Fibroblast of skin of scalp (primary cell): Measurements from ENCODE around the gene MSN. TPM values are rescaled to one million over a fixed set of nuclear protein-coding genes. Genes with fewer than 3 reads are reported as not detected.
A peak's percentile ranks its signal among the peaks of the same experiment; 100 is the strongest.
"Not testable (repeated sequence)": the region's sequence is repeated elsewhere in the genome, so short reads cannot be mapped to it uniquely, and the experiment has no call there.

Source experiments
- DNase-seq: peaks from one replicate; pipeline ENCODE4 v3.0.0-alpha.2; 2013
- polyA plus RNA-seq, 2 experiments: library from polyadenylated mRNA; unstranded; fragments of 120-200 nt; gene quantifications; one replicate each; pipeline ENCODE4 v1.2.1, GENCODE V29; 2013; ENCODE audit not compliant: insufficient read length in 2 of 2

The MSN gene
- polyA plus RNA-seq (2013, experiment 1 of 2; ENCODE audit: insufficient read length), result 505 TPM
- 509 TPM for polyA plus RNA-seq (2013, experiment 2 of 2; ENCODE audit: insufficient read length)

DNA sequence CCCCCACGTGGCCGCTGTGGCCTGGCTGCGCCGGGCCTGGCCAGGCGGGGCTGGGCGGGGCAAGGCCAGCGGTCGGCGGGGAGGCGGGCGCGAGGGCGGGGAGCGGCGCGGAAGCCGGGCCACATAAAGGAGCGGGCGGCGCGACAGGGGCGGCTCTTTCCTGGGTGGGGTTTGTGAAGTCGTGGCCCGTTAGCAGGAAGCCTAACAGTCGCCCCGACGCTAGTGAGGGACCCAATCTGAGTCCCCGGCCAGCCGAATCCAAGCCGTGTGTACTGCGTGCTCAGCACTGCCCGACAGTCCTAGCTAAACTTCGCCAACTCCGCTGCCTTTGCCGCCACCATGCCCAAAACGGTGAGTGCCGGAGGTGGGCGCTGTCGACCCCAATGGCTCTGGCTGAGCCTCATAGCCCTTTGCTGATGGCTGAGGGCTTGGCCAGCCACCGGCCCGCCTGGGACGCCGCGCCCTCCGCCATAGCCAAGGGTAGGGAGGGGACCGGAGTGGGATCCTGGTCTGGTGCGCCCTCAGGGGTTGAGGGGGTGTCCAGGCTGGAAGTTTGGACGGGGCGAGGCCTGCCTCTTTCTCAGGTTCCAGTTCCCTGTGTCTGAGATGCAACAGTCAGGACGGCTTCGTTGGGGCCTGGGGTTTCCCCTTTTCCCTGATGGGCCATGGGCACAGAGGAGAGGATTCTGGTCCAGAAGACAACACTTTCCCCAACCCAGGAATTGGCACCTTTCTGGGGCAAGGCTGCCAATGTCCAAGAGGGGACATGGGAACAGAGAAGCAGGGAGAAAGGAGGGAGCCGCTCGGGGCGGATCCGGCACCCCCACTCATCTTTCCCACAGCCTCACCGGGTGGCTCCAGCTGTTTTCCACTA is at the start of gene MSN:
Gene MSN (plus strand): TSS at position 152 of the 874 bp plus-strand sequence. CDS start 188 bp downstream, at position 340.
- peak; percentile 73 for DNase-seq

DNA sequence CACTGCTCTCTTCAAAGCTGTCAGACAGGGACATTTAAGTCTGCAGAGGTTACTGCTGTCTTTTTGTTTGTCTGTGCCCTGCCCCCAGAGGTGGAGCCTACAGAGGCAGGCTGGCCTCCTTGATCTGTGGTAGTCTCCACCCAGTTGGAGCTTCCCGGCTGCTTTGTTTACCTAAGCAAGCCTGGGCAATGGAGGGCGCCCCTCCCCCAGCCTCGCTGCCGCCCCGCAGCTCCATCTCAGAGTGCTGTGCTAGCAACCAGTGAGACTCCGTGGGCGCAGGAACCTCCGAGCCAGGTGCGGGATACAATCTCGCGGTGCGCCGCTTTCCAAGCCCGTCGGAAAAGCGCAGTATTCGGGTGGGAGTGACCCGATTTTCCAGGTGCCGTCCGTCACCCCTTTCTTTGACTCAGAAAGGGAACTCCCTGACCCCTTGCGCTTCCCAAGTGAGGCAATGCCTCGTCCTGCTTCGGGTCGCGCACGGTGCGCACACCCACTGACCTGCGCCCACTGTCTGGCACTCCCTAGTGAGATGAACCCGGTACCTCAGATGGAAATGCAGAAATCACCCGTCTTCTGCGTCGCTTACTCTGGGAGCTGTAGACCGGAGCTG is 47.3 kb upstream of the MSN start:
- DNase-seq, result not testable (repeated sequence)

DNA sequence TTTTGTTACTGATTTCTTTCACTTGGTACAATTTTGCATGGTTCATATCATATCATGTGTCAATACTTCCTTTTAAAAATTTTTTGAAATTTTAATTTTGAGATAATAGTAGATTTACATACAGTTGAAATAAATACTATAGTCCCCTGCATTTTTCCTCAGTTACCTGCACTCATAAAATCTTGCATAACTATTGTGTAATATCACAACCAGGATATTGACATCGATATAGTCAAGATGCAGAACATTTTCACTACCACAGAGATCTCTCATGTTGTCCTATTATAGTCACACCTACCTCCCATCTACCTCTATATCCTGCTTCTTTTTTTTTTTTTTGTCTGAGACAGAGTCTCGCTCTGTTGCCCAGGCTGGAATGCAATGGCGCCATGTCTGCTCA is 36.7 kb upstream of the MSN start:
- DNase-seq, result no peak

DNA sequence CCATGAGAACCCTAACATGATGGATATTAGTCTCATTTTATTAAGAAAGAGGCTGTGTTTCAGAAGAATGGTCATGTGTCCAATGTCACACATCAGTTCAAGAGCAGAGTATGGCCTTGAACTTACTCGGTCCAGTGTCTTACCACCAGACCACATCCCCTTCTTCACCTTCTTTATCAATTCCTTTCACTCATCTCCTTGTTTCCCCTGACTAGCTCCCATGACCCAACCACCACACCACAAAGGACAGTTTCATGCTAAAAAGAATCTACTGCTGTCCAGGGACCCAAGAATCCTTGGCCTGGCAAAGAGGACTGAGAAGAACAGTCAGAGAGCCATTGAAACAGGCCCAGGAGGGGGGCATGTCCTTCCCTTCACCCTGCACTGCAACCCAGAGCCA is 33.6 kb upstream of the MSN start:
- DNase-seq, result no peak

DNA sequence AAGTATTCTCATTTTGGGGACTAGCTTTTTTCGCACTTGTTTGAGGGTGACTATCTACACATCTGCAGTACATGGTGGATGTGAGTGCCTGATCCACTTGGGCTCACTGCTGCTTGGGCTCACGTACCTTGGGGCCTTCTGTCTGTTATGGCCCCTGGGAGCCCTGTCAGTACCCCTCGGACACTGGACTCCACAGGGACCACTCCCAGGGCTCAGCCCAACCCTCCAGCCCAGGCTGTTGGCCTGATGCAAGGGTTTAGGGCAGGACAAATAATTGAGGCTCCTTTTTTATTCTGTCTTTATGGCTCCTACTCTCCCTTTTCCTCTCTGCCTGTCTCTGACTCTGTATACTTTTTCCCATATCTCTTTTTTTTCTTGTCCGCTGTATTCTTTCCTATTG is 32.7 kb upstream of the MSN start:
- no peak for DNase-seq

DNA sequence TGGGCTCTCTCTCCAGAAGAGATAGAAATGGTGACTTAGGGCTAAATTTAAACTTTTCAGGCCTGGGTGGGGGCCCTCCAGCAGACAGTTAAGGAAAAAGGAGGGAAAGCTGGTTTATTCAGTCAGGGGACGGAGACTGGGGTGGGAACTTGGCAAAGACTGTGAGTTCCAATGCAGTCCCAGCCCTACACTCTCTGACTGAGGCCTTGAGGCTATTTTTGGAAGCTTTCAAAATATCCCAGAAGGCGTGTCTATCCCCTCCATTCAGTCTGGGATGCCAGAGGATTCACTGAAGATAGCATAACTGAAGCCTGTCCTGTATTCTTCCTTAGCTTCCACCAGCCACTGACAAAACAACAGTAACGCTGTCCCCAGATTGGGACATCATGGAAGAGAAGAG is 32.1 kb upstream of the MSN start:
- DNase-seq, result peak; percentile 75

DNA sequence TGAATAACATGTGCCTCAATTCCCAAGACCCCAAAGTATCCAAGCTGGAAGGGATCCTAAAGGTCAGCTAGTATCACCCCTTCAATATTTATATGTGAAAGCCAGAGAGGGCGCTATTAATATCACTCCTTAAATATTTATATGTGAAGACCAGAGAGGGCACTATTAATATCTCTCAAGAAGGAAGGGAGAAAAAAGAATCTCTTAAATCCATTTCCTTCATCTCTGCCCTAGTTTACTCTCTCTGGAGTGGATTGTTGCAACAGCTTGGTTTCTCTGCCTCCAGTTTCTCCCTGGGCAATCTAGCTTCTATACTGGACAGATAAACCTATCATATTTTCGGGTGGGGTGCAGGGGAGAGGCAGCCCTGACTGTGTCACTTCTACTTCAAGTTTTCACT is 31.6 kb upstream of the MSN start:
- DNase-seq, result peak; percentile 5

DNA sequence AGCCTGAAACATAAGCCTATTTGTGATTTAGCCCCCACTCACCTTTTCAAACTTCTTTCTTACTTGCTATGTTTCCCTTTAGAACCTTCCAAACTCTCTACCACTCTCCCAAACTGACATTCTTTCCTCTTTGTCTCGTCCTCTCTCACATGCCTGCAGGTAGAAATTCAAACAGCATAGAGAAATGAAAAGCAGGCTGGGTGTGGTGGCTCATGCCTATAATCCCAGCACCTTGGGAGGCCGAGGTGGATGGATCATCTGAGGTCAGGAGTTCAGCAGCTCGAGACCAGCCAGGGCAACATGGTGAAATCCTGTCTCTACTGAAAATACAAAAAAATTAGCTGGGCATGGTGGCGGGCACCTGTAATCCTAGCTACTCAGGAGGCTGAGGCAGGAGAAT is 31.2 kb upstream of the MSN start:
- not testable (repeated sequence) for DNase-seq

DNA sequence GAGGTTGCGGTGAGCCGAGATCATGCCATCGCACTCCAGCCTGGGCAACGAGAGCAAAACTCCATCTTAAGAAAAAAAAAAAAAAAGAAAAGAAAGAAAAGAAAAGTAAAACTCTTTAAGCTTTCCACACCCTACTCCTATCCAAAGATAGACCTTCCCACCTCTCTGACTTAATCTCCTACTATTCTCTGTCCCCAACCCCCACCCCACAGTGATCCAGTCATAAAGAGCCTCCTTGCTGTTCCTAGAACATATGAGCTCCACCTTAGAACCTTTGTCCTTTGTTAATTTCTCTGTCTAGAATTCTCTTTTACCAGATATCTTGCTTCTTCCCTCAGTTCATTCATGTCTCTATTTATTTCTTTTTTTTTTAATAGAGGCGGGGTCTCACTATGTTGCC is 30.1 kb upstream of the MSN start:
- no peak for DNase-seq

DNA sequence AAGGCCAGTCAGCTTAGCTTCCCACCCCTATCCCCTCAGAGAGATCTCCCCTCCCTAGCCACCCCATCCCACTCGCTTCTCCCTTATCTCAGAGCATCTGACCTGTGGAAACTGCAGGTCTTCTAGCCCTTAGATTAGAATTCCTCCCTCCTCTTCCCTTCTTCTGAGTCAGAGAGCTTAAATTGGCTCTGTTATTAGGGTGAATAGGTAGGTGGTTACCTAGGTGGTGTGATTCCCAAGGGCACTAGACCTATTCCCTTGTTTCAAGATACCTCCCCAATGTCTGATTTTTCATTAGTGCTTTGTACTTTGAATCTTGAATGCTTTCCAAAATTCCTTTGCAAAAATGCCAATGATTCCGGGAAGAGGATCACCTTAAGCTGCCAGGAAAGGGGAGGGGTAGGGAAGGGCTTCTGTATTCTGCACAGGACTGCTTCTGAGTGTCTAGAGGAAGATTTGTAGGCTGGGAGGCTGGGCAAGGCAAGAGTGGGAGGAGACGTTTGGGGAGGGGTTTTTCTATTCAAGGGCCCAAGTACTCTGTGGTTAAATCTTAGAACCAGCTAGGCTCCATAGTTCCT is 24.5 kb upstream of the MSN start:
- no peak for DNase-seq

DNA sequence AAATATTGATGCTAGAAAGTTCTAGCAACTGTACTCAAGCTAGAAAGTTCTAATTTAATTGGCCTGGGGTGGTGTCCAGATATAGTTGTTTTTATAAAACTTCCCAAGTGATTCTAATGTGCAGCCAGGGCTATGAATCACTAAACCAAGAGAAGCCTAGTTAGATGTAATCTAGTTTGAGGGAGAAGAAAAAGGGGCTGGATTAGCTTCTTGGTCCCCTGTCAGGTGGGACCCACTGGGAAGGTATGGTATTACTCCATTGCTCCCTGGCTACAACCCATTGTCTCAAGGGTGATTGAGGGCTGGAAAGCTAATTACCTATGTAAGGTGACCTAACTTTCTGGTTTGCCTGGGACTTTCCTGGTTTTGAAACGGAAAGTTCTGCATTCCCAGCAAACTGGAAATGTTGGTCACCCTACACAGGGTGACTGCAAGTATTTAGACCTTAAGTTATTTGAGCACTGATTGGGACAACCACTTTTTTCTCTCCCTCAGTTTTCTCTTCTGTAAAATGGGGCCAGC is 23.9 kb upstream of the MSN start:
- DNase-seq, result peak; percentile 12

DNA sequence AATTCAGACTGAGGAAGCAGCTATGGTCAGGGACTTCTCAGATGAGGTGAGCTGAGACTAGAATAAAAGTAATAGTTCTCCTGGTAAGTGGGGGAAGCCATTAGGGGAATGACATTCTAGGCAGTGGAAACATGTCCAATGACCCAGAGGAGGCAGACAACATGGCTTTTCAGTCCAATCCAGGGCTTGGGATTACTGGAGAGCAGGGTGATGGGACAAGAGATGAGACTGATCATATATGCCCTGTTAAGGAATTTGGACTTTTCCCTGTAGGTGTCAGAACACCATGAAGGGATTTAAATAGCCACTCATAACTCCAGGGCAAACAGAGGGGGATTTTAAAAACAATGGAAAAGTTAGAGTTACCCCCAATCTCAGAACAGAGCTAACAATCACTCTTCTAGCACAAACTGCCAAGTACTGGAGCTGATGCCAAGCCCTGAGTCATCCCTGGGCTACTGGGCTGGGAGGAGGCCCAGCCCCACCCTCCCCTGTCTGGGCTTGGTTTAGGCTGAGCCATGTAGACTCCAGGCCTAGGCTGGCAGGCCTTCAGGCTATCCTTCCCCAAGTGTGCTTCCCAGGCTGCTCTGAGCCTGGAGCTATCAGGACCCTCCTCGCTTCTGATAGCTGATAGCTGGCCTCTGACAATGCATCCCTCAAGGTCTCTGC is 22.7 kb upstream of the MSN start:
- DNase-seq, result peak; percentile 83

DNA sequence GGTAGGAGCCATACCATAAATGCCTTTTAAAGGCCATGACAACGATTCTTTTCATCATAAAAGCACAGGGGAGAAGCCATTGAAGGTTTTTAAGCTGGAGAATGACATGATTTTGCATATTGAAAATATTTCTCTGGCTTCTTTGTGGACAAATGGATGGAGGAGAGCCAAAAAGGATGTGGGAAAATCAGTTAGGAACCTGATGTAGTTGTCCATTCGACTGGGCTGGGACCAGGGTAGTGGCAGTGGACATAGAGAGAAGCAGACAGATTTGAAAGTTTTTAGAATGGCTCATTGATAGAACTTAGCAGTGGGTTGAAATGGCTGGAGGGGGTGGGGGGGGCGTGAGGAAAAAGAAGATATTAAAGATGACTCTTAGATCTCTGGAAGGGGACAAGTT is 19.7 kb upstream of the MSN start:
- peak; percentile 19 for DNase-seq

DNA sequence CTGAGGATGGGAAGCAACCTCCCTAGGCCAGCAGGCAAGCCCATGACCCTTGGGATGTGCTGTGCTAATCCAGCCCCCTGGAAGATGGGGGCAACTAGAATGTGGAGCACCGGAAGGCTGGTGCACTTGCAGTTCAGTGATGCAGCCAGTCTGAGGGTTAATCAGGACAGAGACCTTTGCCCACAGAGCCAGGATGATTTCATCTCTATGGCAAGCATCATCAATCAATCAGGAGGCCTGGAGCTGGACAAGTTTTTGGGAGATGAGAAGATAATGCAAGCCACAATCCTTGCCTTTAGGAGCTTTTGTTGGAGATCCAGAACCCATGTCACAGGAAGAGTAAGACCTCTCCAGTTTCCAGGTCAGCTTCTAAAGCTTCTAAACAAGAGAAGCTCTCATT is 15.4 kb upstream of the MSN start:
- no peak for DNase-seq

DNA sequence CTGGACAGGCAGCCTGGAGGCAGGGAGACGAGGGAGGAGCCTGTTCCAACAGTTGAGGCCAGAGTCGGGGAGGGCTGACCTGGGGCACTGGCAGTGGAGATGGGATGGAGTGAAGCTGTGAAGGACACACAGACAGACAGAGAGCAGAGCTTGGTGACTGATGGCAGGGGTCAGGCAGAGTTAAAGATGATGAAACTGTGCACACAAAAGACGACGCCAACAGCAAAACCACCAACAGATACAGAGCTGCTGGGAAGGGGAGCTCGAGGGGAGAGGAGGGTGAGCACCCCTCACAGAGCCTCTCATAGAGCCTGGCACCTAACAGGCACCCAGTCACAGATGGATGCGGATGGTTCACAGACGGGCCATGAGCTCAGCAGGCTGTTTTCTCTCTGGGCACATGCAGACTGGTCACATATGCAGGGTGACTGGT is 10.4 kb upstream of the MSN start:
- not testable (repeated sequence) for DNase-seq

DNA sequence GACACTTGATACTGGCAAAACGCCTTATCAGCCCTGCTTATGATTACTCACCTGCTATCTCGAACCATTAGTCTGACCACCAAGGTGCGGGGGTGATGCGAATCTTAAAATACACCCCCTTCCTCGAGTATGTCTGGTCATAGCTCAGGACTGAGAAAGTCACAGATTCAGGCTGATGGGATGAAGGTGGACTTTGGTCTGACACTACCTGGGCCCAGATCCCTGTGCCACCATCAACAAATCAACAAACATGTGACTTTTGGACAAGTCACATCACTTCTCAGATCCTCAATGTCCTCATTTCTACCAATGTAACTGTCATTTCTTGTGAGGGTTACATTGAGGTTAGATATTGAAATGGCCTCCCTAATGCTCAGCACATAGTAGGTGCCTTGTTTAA is 9.8 kb upstream of the MSN start:
- DNase-seq, result no peak

DNA sequence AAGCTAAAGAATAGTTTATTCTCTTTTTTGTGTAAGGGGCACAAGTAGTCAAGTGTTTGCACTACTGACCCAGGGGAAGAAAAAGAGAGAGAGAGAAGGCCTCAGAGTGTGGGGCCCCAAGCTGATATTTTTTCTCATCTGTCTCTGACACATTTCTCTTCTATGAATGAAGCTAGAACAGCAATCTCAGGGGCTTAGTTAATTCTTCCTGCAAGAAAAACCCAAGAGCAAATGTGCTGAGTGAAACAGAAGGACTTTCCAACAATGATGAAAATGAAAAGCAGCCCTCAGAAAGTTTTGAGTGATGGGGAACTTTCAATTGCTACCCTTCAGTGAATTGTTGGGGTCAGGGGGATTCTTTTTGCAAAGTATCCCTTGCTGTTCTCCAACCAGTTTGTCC is 9.2 kb upstream of the MSN start:
- no peak for DNase-seq

DNA sequence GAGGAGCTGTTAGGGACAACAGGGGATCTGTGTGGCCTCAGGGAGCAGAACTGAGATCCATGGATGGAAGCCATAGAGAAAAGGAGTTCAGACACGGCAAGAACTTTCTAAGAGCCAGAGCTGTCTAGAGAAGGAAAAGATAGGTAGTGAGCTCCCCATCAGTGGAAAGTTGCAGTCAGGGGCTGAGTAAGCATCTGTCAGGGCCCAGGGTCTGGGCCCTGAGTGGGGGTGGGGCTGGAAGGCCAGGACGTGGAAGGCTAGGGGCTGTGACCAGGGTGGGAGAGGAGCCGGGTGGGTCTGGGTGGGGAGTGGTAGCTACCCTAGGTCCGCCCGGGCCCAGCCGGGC is 324 bp upstream of the MSN start:
- no peak for DNase-seq

DNA sequence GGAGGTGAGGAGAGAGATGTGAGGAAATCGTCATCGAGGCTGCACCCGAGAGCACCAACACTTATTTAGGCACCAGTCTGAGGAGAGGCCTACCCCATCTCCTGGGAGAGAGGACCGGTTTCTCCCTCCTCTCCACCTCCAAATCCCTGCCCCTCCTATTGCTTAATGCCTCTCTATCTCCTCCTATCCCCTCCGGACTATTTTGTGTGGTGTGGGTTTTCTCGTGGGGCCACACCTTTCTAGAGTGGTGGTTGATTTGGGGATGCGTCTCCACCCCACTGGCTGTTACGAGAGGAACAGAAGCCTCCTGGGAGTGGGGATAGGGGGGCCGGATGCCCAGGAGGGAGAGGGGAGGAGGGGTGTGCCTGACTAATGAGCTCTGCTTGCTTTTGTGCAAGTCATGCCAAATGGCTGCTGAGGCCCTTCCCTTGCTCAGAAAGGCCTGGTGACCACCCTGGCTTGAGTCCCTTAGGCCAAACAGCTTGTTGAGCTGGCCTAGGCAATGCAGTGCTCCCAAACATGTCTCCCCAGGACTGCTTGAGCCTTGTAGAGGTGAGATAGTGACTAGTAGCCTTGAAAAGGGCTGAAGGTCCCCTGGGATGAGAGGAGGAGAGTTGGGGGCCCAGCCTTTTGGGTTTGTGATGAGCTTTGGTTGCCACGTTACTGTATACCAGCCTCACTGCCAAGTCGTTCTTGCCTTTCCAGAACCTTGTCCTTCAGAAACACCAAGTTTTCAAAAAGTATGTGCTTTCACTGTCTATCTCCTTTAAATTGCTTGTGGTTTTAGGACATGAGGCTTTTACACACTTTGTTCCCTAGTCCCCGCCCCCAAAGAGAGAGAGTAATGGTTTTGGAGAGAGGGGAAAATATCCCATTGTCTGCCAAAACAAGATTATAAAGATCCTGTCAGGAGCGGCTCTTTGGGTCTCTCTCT is 1.2 kb downstream of the MSN start:
- DNase-seq, result peak; percentile 86

DNA sequence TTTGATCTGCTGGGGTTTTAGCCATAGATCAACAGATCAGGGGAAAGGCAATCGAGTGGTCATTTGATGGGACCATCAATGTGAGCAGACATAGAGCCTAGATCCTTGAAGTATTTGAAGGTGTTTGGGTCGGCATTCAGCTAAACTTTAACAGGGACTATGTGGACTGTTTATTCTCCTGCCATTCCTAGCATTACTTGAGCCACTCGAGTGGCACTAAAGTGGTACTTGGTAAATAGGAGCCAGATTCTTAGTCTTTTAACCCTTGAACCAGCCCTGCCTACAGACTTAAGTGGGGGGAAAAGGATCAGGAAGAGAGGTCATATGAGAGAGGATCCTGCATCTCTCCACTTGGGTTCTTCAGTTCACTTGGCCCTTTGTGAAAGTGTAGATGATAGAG is 3.8 kb downstream of the MSN start:
- DNase-seq, result no peak

DNA sequence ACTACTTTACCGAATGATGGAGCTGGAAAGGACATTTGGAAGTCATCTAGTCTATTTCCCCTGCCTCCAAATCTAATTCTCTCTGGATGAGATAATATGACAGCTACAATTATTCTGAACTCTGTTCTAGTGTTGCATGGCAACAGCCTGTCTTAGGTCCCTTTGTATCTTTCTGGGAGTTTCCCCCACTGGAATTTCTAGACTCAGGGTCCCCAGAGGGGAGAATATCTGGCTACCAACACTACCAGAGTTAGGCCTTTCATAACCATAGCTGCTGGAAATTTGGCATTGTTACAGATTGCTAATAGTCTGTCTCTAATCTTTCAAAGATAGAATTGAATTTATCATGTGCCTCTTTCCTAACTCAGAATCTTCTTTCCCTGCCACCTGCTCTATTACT is 4.5 kb downstream of the MSN start:
- DNase-seq, result peak; percentile 69

DNA sequence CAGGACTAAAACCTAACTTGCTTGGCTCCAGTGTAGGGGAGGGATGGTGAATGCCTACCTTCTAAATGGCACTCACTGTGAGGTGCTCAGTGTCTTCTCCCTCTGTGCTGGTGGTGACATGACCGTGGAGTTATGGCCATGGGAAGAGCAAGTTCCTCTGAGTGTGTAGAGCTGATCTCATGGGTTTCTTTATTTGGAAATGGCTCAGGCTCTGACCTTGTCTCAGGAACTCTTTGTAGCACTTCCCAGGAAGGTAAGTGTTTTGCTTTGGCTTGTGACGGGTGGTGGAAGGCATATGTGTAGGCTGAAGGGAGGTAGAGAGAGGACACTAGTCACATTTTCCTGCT is 6.4 kb downstream of the MSN start:
- no peak for DNase-seq
